ENCODE data around the gene MCAT.

DNA sequence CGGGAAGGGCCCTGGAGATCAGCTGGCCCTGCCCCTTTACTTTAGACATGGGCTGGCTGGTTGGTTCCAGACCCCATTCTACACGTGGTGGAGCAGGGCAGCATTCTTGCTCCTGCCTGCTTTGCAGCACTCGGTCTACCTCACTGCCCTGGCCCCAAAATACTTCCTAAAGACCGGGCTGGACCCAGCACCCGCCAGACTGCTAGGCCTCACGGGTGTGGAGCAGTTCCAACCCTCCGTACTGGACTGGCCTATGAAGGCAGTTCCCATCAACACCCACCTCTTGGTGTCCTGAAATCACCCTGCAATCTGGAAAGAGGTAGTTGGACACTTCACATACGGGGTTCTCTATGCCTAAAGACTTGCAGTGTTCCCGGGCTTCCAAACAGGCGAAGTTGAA lies 6.4 kb downstream of the MCAT start:
- TF ChIP-seq NRF1 (IDR thresholded peaks at IDR 0.05; ENCODE audit: low read depth, low read length) (no peak), NFIC (IDR thresholded peaks at IDR 0.05; ENCODE audit: borderline replicate concordance) (no peak), TCF12 (IDR thresholded peaks at IDR 0.05) (no peak), MXI1 (IDR thresholded peaks at IDR 0.05; ENCODE audit: low read depth, low read length) (no peak), TEAD4 (IDR thresholded peaks at IDR 0.05; ENCODE audit: borderline replicate concordance, insufficient read depth) (no peak), TAF1 (IDR thresholded peaks at IDR 0.05; ENCODE audit: borderline replicate concordance, low read depth, low read length) (no peak), EP300 (IDR thresholded peaks at IDR 0.05; ENCODE audit: borderline replicate concordance in 1 of 2, low read depth in 1 of 2, low read length in 1 of 2) (no peak), GATA2 (CRISPR knock-in tag; IDR thresholded peaks at IDR 0.05) (no peak), EZH2phosphoT487 (IDR thresholded peaks at IDR 0.05; ENCODE audit: borderline replicate concordance, low read depth) (no peak)
- TF ChIP-seq, protein P1, sequence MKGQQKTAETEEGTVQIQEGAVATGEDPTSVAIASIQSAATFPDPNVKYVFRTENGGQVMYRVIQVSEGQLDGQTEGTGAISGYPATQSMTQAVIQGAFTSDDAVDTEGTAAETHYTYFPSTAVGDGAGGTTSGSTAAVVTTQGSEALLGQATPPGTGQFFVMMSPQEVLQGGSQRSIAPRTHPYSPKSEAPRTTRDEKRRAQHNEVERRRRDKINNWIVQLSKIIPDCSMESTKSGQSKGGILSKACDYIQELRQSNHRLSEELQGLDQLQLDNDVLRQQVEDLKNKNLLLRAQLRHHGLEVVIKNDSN (IDR thresholded peaks at IDR 0.05; ENCODE audit: borderline replicate concordance, low read depth) = no peak
- TF ChIP-seq, protein P2, sequence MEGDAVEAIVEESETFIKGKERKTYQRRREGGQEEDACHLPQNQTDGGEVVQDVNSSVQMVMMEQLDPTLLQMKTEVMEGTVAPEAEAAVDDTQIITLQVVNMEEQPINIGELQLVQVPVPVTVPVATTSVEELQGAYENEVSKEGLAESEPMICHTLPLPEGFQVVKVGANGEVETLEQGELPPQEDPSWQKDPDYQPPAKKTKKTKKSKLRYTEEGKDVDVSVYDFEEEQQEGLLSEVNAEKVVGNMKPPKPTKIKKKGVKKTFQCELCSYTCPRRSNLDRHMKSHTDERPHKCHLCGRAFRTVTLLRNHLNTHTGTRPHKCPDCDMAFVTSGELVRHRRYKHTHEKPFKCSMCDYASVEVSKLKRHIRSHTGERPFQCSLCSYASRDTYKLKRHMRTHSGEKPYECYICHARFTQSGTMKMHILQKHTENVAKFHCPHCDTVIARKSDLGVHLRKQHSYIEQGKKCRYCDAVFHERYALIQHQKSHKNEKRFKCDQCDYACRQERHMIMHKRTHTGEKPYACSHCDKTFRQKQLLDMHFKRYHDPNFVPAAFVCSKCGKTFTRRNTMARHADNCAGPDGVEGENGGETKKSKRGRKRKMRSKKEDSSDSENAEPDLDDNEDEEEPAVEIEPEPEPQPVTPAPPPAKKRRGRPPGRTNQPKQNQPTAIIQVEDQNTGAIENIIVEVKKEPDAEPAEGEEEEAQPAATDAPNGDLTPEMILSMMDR (IDR thresholded peaks at IDR 0.05) = no peak

Measured in SK-N-SH (cell line).